NCI-H524 (cell line): ENCODE data around the gene TSTD2.
"Not testable (repeated sequence)": the region's sequence is repeated elsewhere in the genome, so short reads cannot be mapped to it uniquely, and the experiment has no call there.

Source experiments
- DNase-seq, 2 experiments: peaks; one replicate each; lab custom pipeline; 2025; lab: John Stamatoyannopoulos, UW

TSTD2 gene

DNA sequence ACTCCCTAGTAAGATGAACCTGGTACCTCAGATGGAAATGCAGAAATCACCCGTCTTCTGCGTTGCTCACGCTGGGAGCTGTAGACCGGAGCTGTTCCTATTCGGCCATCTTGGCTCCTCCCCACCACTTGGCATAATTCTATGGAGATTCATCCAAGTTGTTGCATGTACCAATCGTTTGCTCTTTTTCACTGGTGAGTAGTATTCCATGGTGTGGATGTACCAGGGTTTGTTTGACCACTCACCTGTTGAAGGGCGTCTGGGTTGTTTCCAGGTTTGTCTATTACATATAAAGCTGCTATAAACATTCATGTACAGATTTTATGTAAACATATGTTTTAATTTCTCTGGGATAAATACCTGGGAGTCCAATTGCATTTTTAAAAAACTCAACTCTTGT, 46.3 kb downstream of the TSTD2 start:
- DNase-seq = not testable (repeated sequence)

DNA sequence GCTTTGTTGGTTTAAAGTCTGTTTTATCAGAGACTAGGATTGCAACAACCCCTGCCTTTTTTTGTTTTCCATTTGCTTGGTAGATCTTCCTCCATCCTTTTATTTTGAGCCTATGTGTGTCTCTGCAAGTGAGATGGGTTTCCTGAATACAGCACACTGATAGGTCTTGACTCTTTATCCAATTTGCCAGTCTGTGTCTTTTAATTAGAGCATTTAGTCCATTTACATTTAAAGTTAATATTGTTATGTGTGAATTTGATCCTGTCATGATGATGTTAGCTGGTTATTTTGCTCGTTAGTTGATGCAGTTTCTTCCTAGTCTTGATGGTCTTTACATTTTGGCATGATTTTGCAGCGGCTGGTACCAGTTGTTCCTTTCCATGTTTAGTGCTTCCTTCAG, 48.4 kb downstream of the TSTD2 start:
- not testable (repeated sequence) for DNase-seq

DNA sequence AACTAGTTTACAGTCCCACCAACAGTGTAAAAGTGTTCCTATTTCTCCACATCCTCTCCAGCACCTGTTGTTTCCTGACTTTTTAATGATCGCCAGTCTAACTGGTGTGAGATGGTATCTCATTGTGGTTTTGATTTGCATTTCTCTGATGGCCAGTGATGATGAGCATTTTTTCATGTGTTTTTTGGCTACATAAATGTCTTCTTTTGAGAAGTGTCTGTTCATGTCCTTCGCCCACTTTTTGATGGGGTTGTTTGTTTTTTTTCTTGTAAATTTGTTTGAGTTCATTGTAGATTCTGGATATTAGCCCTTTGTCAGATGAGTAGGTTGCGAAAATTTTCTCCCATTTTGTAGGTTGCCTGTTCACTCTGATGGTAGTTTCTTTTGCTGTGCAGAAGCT, 51.6 kb downstream of the TSTD2 start:
- not testable (repeated sequence) for DNase-seq

DNA sequence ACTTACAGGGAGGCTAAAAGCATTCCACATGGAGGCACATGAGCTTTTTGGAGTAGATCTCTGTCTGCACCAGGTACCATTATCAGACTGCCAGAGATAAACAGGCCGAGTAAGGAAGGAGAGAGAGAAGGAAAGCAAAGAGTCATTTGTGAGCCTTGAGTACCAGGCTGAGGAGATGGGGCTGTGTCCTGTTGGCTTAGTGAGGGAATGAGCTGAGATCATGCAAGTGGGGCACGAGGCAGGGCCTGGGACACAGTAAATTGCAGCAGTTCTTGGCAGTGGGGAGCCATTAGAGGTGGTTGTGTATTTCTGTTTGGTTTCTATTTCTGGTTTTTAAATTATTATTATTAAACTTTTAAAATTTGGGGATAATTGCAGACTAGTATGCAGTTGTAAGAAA, 53.3 kb downstream of the TSTD2 start:
- DNase-seq = no peak

DNA sequence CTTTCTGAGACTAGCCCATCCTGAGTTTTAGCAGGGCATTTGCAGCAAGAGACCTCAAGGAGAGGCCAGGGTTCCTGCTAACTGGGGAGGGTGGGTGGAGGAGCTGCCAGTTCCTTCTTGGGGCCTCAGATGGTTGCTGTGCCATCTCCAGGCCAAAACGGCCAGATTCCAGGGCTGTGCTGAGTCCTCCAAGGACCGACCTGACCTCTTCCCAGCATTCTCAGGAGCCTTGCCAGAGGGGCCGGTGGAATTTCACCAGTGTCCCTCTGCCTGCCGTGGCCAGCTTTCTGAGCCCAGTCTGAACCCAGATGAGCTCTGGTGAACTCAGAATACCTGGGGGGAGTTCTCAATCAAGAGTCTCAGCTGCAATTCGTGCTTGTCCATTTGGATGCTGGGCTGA, 54.3 kb downstream of the TSTD2 start:
- no peak for DNase-seq

DNA sequence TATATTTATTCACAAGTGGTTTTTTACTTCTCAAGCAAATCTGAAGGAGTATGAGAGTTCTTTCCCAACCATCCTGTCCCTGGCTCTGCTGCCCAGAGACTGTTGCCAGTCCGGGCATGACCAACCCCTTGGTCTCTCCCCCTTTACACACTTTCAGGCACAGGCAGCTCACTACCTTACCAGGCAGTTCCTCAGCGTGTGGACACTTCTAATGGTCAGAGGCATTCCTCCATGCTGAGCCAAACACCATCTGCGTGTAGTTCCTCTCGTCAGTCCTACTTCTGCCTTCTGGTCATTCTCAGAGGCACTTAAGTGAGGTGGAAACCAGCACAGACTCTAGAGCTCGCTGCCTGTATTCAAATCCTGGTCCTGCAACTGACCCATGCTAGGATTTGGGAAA, 56.1 kb downstream of the TSTD2 start:
- DNase-seq = no peak

DNA sequence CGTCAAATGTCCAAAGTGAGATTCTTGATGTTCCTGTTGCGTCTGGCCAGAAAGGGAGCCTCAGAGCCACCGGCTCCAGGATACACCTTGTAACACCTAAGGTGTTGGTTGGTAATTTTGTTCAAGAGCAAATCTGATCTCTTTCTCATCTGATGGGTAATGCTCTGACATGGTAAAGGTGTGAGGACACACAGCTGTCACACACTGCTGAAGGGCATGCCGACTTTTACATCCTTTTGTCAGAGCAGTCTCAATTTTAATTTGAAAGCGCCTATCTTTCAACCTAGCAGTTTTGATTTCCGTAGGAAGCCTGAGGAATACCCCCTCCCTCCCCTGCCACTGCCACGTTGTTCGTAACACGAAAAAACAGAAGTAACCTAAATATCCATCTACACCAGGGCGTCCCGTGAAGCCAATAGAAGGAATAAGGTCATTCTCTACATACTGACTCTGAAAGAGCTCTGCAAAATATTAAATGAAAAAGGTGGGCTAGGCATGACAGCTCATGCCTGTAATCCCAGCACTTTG, 57.4 kb downstream of the TSTD2 start:
- no peak for DNase-seq

DNA sequence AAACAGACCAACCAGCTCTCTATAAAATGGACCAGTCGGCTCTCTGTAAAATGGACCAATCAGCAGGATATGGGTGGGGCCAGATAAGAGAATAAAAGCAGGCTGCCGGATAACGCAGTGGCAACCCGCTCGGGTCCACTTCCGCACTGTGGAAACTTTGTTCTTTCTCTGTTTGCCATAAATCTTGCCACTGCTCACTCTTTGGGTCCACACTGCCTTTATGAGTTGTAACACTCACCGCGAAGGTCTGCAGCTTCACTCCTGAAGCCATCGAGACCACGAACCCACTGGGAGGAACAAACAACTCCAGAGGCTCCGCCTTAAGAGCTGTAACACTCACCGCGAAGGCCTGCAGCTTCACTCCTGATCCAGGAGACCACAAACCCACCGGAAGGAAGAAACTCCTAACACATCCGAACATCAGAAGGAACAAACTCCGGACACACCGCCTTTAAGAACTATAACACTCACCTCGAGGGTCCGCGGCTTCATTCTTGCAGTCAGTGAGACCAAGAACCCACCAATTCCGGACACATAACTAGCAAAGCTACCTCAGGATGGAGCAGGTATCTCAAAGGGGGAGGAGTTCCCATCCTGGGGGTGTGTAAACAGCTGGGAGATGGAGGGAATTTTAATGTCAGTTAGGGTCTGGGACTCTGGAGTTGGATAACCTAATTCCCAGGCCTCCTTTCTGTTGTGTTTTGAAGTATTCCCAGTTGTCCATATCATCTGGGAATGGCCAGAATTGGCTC, 58.1 kb downstream of the TSTD2 start:
- DNase-seq = not testable (repeated sequence)

DNA sequence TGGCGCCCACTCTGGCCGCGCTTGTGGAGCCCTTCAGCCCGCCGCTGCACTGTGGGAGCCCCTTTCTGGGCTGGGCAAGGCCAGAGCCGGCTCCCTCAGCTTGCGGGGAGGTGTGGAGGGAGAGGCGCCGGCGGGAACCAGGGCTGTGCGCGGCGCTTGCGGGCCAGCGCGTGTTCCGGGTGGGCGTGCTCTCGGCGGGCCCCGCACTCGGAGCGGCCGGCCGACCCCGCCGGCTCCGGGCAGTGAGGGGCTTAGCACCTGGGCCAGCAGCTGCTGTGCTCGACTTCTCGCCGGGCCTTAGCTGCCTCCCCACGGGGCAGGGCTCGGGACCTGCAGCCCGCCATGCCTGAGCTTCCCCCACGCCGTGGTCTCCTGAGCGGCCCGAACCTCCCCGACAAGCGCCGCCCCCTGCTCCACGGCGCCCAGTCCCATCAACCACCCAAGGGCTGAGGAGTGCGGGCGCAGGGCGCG, 59.0 kb downstream of the TSTD2 start:
- DNase-seq = not testable (repeated sequence)

DNA sequence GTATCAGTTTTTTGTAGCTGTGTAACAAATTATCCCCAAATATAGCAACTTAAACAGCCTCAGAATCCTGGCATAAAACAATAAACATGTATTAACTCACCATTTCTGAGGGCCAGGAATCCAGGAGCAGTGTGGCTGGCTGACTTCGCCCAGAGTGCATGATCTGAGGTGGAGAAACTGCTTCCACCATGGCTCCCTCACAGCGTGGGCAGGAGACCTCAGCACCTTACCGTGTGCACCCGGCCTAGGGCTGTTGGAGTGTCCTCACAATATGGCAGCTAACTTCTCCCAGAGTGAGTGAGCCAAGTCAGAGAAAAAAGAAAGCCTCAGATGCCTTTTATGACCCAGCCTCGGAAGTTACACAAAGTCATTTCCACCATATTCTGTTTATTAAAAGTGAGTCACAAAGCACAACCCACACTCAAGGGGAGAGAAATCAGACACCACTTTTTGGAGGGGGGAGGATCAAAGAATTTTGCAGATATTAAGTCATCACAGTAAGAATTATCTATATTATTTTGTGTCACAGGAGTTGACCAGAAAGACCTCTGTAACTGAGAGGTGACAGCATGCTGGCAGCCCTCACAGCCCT, 59.6 kb downstream of the TSTD2 start:
- DNase-seq = no peak

DNA sequence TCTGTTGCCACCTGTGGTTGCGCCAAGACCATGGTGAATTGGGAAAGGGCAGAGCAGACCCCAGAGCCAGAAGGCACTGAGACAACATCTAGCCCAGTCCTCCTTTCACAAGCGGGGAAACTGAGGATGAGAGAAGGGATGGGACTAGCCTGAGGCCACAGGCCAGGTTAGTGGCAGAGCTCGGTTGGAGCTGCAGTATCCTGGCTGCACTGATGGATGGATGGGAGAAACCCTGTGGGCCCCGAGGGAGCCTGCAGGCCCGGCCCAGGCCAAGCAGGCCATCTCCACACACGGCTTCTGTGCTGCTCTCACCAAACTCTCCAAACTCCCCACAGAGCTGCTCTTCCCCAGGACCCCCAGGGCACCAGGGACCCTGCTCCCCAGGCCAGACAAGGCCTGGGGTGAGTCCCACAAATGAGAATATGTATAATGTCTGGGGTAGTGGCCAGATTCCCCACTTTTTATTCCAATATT, 60.2 kb downstream of the TSTD2 start:
- no peak for DNase-seq

DNA sequence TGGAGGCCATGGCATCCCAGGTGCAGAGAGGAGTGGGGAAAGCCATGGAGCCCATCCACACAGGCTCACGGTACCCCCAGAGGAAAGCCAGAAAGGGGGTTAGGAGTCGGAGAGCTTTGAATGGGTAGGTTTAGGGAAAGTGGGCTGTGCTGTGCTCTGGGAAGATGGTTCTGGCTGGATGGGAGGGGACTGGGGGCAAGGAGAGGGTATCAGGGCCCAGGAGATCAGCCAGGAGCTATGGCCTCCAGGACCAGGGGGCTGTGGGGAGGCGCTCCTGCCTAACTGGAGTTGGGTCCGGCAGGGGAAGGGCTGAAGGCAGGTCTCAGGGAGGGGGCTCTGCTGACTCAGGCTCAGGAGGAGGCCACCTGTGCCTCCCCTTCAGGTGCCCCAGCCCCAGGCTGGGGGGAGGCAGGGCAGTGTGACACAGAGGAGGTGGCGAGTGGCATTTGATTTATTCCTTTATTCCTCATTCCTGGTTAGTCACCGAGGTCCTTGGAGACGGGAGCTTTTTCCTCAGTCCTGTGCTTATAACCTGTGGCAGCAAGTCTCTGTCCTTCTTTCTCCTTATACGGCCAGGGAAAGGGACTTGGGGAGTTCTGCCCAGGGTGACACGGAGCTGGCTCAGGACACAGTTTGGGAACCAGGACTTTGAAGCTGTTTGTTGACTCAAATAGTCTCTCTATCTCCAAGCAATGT, 60.8 kb downstream of the TSTD2 start:
- DNase-seq = no peak

DNA sequence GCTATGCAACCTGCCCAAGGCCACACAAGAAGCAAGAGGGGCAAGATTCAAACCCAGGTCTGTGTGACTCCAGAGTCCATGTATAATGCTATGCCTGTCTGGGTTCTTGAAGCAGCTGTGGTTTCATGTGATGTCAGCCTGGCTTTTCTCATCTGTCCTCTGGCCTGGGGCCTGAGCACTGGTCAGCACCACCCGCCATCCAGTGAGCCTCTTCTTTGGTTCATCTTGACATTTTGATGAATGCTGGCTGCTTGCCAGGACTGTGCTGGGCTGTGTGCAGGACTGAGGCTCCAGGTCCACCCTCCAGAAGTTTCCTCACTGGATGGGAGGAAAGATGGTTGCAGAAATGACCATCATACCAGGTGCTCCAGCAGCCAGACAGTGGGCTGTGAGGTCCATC, 61.5 kb downstream of the TSTD2 start:
- no peak for DNase-seq

DNA sequence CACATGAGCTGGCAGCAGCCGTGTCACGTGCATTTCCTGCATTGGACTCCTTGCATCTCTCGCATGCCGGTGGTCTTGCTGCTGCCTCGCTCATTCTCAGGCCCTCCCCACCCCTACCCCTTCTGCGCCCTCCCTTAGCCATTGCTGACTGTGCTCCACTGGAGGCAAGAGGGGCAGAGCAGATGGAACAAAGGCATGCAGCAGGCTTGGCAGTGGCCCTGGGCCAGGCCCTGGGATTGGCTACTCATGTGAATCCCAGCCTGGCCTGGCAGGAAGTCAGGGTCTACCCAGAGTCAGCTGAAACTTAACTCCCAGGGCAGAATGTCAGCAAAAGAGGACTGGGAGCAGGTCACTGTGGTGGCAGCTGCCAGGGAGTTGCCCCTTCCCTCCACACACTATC, 62.3 kb downstream of the TSTD2 start:
- DNase-seq = no peak

DNA sequence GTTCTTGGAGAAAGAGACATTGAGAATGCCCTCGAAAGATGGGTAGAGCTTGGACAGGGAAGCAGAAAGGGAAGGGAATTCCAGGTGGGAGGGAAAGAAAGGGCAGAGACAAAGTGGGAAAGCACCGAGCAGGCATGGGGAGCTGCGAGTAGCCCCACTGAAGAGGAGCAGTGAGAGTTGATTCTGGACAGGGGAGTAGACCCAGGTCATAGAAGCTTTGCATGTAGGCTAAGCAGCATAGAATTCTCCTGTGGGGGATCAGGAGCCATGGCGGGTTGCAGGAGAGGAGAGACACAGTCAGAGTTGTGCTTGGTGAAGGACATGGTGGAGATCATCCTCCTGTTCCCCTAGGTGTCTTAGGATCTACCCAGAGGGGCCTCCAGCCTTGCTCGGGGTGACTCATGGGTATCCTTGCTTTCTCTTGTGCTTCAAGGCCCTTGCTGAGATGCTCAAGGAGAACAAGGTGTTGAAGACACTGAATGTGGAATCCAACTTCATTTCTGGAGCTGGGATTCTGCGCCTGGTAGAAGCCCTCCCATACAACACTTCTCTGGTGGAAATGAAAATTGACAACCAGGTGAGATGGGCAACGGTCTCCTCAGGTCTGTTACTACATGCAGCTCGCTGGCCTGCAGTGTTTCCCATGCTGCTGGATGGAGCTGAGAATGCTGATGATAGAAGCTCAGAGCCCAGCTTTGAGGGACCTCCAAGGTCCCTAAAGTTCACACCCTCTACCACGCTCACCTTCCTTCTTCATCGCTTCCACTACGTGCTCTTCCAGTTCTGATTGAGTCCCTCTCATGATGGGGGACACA, 64.5 kb downstream of the TSTD2 start:
- no peak for DNase-seq

DNA sequence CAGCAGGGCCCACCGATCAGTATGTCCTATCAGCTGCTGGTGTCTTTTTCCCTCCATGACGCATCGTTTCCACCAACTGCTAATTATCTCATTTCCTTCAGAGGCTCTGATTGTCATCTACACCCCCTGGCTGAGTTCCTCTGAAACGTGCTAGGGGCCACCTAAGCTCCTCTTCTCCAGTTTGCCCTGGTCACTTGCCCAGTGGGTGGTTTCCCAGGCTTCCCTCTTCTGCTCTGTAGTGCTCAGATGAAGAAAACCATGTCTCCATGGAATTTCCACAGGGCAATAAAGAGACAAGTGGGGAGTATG, 65.3 kb downstream of the TSTD2 start:
- DNase-seq = no peak

DNA sequence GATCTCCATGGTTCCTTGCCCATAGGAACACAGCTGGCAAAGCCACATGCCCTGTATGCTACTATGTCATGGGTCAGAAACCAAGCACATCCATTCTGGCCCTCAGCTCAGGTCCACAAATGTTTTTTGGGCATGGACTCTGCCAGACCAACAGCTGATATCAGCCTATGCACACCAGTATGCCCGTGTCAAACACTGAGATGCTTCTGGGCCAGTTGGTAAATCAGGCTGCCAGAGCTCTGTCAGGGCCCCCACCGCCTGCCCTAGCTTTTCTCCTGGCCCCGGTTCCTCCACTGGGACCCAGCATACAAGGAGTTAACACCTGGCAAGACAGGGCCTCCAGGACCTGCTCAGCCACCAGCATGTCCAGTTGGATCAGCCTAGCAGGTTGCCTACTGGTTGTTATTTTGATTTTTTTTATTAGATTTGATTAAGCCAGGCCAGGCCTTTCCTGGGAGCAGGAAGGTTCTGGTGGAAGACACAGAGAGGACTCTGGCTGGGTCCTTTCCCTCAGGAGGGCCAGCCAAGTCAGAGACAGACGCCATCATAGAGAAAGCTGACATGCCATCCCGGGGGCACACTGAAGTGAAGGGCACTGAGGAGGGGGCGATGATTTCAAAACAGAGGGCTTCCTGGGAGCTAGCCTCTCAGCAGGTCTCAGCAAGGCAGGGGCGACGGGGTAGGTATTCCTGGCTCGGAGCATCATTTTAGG, 65.8 kb downstream of the TSTD2 start:
- DNase-seq = no peak

DNA sequence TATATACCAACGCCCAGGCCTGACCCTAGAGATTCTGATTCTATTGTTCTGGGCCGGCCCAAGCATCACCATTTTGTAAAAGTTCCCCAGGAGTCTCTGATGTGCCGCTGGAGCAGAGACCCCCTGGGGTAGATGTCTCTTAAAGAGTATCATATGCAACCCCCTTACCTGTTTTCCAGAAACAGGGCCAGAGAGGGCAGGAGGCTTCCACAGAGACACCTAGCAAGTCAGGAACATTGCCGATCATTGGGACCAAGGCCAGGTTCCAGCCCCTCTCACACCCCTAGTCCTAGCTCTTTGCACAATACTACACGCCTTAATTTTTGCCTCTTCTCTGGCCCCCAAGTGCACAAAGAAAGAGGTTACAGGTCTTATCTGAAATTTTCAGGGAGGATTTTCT, 67.9 kb downstream of the TSTD2 start:
- no peak for DNase-seq

DNA sequence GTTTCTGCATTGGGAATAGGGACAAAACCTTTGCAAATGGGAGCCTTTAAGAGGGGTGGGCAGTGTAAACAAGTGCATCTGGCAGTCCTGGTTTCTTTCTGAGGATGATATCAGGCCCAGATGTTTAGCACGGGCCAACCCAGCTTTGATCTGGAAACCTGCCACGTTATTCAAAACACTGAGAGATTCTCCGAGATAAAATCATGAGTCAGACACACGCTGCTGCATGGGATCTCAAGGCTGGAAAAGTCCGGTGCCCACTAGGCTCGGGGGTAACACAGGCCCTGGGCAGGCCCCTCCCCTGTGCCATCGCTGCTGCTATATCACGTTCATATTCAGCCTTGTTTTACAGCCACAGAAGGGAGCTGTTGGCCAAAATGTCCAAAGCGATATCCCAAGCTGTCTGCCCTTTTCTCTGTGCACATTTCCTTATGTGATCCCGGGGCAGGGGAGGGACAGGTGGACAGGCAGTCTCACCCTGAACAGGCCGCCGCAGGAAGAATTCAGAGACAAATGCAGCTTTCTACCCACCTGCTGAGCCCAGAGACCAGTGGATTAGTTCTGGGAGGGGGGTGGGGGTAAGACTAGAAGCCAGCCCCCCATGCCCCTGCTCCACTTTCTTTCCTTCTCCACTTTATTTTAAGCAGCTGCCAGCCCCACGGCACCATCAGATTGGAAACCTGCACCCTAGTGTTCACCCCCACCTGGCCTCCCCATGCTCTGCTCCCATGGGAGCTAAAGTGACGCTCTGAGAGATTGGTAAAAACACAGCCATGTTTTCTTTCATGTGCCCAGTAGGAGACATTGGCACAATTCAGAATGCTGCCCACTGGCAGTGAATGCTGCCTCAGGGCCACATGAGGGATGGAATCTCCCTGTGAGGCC, 68.6 kb downstream of the TSTD2 start:
- DNase-seq = peak in 1 of 2 experiments; percentile 65

DNA sequence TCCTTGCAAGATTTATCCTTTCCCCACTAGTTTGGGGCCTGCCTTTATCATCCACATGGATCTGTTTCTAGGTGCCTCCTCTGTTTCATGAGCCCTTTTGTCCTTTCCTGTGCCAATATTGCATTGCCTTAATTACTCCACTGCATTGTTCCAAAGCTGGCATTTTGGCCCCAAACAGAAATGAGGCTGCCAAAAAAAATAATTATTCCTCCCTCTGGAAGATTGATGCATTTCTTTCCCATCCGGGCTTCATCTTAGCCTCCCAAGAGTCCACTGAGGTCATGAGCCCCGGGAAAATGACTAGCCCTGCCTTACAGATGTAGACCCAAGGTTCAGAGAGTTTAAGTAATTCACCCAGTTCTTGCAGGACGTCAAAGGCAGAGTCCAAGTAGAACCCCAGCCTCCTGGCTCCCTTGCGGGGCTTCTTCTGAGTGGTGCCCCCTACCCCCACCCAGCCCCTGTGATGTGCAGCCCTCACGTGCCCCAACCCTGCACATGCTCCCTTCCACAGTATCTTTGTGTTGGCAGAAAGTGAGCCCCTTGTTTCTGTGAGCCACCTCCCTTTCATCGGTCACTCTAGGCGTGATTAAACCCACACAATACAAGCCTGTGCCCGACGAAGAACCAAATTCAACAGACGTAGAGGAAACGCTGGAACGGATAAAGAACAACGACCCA, 69.6 kb downstream of the TSTD2 start:
- no peak for DNase-seq
